Measurements from ENCODE around the gene ENTREP1.

GRCh38 chr9:69380811-69381210, 55.8 kb downstream of the ENTREP1 start:
- TF ChIP-seq CTCF (conservative IDR thresholded peaks at IDR 0.05) = no peak
- TF ChIP-seq EZH2 (IDR thresholded peaks at IDR 0.05; ENCODE audit: low read depth) = no peak
